Mammary epithelial cell (primary cell): Measurements from ENCODE around the gene SORCS3.

Experiments used
- EZH2 ChIP-seq: IDR thresholded peaks from 2 replicates; pipeline ENCODE4 v1.6.1; 2012; ENCODE audit warnings: low read length, inconsistent platforms, borderline replicate concordance
- TF ChIP-seq, protein P1 (sequence below), 2 donors: IDR thresholded peaks in 1 of 2; conservative IDR thresholded peaks in 1 of 2; 2 replicates each; pipeline ENCODE4 v1.5.1; 2011 to 2012; ENCODE audit warnings: inconsistent platforms in 2 of 2, low read length in 2 of 2, mild to moderate bottlenecking in 2 of 2, control low read depth in 1 of 2, low read depth in 1 of 2; ENCODE audit not compliant: insufficient read depth in 1 of 2; ENCODE audit errors: extremely low read depth in 1 of 2

DNA sequence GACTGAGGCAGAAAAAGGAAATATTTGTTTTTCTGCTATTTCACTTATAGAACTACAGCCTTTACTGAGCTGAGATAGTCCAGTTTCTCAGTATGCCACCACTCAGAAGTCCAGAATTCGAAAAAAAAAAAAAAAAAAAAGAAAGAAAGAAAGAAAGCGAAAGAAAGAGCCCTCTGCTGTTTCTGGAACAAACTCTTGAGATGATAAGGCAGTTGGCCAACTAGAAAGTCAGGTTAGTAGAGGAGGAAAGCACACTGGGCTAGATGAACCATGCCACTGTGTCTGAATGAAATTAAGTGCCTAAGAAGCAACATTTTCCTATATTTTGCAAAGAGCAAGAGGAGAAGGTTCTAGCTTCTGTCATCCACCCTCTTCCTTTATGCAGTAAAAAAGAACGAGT, 403.8 kb downstream of the SORCS3 start:
- TF ChIP-seq, protein P1, sequence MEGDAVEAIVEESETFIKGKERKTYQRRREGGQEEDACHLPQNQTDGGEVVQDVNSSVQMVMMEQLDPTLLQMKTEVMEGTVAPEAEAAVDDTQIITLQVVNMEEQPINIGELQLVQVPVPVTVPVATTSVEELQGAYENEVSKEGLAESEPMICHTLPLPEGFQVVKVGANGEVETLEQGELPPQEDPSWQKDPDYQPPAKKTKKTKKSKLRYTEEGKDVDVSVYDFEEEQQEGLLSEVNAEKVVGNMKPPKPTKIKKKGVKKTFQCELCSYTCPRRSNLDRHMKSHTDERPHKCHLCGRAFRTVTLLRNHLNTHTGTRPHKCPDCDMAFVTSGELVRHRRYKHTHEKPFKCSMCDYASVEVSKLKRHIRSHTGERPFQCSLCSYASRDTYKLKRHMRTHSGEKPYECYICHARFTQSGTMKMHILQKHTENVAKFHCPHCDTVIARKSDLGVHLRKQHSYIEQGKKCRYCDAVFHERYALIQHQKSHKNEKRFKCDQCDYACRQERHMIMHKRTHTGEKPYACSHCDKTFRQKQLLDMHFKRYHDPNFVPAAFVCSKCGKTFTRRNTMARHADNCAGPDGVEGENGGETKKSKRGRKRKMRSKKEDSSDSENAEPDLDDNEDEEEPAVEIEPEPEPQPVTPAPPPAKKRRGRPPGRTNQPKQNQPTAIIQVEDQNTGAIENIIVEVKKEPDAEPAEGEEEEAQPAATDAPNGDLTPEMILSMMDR (conservative IDR thresholded peaks at IDR 0.05 in 1 of 2, IDR thresholded peaks at IDR 0.05 in 1 of 2; ENCODE audit: extremely low read depth in 1 of 2, insufficient read depth in 1 of 2, low read depth in 1 of 2, low read length in 2 of 2), result no peak
- no peak for TF ChIP-seq EZH2
